Measurements from ENCODE around the gene BMPER. TPM values are rescaled to one million over a fixed set of nuclear protein-coding genes. Genes with fewer than 3 reads are reported as not detected.

The BMPER gene
- total RNA-seq, 1 donor from 2014 or later = 2.9 TPM

DNA sequence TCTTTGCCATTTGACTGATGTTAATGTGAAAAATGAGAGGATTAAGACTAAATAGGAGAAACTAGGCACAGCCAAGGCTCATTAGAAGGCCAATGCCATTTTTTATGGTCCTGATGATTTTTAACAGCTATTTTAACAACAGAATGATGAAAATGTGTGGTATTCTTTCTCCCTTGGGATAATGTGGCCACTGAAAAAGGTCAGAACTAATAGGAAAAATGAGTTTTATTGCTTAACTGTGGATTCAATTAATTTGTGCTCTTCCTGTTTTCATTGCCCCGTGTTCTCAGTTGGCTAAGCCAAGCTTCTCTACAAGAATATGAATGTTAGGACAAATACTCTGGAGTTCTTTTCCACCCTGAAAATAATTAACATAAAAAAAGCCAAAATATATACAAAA lies 56.6 kb downstream of the BMPER start:
- FAIRE-seq (no peak), DNase-seq (ENCODE audit: low spot score in 2 of 2) (no peak)

GRCh38 chr7:33964417-33965182 lies 59.3 kb downstream of the BMPER start:
- no peak for FAIRE-seq
- no peak for DNase-seq (ENCODE audit: low spot score in 2 of 2)

DNA sequence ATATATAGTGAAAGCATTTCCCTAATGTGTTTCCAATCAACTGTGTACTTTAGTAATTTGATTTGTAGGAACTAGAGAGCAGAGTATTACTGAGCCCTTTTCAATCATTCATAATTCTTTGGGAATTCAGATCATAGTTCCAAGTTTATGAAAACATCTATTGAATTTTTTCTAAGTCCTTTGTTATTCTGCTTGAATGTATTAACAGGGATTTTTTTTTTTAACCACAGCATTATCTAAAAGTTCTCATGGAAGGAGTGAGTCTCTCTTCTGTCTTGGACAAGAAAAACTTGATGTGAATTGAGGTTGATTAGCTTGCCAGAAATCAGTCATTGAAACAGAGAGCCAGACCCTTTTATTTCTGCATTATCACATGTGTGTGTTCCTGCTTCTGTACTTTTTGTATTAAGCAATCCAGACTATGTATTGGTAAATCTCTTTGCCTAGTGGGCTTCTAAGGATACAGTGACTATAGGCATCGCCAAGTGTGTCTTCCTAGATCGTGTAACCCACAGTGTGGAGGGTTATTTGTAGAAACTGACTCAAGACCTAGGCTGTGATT lies 59.9 kb downstream of the BMPER start:
- no peak for DNase-seq (ENCODE audit: low spot score in 2 of 2)
- FAIRE-seq = no peak

DNA sequence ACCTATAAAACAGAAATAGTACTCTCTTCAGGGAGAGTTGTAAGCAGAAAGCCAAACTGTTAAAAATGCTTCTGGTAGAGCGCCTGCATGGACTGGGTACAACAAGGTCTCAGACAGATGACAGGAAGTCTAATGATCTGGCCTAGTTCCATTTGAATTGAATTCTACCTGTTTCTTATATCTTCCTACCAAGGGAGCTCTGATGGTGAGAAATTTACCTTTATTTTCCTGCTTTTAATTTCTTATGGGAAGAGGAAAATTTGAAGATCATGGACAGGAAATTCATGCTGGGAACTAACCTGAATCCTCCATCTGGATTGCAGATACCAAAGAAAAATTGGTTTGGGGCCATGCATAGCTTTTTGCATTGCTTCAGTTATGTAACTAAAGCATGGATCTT lies 63.3 kb downstream of the BMPER start:
- FAIRE-seq (no peak), DNase-seq (ENCODE audit: low spot score in 2 of 2) (no peak)

DNA sequence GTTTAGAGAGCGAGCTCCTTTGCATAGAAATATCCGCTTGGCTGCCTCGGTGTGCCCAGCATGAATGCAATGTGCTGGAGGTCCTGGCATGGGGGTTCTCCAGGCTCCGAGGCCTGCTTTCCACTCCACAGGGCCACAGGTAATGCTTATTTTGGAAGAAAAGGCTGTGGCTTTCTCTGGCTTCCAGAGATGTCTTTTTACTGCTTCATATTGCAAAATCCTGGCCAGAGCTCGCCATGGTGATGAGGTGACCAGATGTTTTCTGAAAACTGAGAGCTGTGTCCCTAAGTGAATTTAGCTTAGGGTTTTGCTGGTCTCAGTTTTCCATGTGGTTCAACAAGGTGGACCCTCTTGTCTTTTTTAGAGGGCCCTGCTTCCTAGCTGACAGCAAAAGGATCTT lies 65.2 kb downstream of the BMPER start:
- no peak for FAIRE-seq

DNA sequence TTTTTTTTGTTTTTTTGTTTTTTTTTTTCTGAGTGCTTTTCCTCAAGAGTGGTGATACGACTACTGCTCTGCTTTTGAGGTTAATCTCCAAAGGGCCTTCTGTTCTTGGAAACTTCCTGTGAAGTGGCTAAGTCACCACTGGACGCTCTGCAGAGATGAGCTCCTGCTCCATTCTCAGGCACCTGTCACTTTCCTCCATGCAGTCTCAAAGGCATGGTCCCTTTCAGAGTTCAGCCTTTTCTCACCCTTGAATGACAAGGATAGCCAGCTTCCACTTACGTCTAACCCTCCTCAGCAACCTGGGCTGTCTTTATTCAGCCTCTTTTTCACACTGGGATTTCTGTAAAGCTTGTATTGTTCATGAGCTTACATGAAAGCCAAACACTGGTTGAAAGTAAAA lies 65.8 kb downstream of the BMPER start:
- FAIRE-seq = no peak
- DNase-seq (ENCODE audit: low spot score in 2 of 2) = no peak

More for the DNA sequence above, 65.2 kb downstream of the BMPER start:
- no peak for DNase-seq (ENCODE audit: low spot score in 2 of 2)

- no peak for DNase-seq (ENCODE audit: low spot score in 2 of 2)
- no peak for FAIRE-seq
Observed at GRCh38 chr7:33973231-33974015, 68.1 kb downstream of the BMPER start.

DNA sequence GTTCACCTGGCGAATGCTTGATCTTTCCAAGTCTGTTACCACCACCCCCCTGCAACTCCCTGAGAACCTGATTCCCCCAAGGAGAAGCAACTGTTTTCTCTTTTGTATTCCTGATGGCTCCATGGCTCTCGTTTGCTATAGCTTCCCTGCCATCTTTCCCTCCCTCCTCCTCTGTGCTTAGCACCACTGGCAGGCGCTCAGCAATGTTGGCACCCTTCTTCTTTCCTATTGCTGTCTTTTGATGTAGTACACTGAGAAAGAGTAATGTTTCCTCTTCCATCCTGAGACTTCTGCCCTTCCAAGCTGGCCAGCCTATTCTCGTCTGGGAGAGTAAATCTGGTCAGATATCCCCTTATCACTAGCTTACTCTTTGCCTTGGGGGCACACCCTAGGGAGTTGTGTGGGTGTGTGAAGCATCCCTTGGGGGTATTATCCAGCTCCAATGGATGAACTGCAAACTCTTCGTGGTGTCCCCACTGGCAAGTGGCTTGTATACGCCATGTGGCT lies 74.0 kb downstream of the BMPER start:
- FAIRE-seq = no peak
- no peak for DNase-seq (ENCODE audit: low spot score in 2 of 2)

DNA sequence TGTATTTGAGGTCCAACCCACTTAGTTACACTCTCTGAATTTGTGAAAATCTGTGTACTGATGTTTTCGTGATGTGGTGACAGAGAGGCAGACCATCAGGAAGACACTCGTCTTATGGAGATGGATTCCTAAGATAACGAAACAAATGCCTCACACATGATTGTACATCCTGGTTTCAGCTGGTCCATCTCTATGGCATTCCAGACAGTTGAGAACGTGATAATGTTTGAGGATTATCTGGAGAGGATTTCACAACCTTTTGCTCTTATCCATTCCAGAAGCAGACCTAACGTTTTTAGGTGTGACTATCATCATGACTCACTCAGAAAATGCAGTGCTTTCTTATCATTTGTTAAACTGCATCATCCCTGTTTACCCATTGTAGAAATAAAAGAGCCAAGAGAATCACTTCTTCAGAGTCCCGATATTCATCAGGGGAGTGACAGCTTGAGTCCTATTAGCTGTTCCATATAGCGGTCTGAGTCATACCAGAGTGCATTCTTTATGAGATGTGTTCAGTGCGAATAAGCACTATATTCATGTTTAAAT lies 74.5 kb downstream of the BMPER start:
- DNase-seq (ENCODE audit: low spot score in 2 of 2) (no peak), FAIRE-seq (no peak)

GRCh38 chr7:33981226-33981625 lies 75.9 kb downstream of the BMPER start:
- DNase-seq (ENCODE audit: low spot score in 2 of 2) = no peak
- no peak for FAIRE-seq

- no peak for DNase-seq (ENCODE audit: low spot score in 2 of 2)
- no peak for FAIRE-seq
Observed at GRCh38 chr7:33981671-33982424, 76.5 kb downstream of the BMPER start.

DNA sequence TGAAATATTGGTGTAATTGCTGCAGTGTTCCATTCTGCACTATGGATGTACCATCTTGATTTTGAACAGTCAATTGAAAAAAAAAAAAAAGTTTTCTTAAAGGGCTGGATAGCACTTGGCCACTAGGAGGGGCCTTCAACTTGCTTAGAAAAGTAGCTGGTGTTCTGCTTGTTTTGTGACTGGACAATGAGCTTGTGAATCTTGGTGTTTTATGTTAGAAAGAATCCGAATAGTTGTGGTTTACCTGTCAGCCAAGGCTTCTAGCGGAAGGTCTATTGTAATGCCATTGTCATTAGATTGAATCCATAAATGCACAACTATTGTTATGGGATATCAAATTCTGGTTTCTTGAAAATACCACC lies 77.1 kb downstream of the BMPER start:
- FAIRE-seq (no peak), DNase-seq (ENCODE audit: low spot score in 2 of 2) (no peak)

DNA sequence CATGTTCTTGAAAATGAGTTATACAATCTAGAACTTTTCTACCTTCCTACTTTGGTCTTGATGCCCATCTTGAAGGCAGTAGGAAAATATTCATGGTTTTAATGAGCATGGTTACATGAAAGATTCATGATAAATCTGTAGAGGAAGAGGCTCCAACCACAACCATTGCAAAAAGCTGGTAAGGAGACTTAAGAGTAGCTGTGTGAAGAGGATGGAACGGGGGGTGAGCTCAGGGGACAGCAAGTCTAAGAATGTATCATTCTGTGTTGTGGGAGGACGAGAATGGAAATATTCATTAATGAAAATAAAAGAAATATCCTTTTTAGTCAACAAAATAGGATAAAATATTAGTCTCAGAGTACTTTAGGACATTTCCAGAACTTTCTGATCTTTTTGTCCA lies 81.1 kb downstream of the BMPER start:
- FAIRE-seq (no peak), DNase-seq (ENCODE audit: low spot score in 2 of 2) (no peak)

- DNase-seq (ENCODE audit: low spot score in 2 of 2) (no peak), FAIRE-seq (no peak)
Observed at GRCh38 chr7:33986951-33987947, 81.9 kb downstream of the BMPER start.

DNA sequence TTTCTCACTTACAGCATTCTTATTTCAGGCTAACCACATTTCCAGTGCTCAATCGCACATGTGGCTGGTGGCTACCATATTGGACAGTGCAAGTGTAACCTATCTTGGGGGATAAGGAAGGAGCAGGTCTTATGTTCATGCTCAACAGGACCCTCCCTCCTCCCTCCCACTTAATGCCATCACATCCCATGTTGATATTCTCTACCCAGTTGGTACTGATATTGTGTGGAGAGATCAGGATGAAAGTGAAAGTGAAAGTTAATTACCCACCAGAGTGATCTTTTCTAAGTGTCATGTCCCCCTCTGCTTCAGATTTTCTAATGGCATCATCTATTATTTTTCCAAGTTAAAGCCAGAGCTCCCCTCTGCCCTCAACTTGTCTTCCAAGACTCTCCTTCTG lies 91.6 kb downstream of the BMPER start:
- no peak for DNase-seq (ENCODE audit: low spot score in 2 of 2)
- FAIRE-seq = no peak

GRCh38 chr7:33998476-33998875 lies 93.1 kb downstream of the BMPER start:
- FAIRE-seq = no peak
- no peak for DNase-seq (ENCODE audit: low spot score in 2 of 2)

DNA sequence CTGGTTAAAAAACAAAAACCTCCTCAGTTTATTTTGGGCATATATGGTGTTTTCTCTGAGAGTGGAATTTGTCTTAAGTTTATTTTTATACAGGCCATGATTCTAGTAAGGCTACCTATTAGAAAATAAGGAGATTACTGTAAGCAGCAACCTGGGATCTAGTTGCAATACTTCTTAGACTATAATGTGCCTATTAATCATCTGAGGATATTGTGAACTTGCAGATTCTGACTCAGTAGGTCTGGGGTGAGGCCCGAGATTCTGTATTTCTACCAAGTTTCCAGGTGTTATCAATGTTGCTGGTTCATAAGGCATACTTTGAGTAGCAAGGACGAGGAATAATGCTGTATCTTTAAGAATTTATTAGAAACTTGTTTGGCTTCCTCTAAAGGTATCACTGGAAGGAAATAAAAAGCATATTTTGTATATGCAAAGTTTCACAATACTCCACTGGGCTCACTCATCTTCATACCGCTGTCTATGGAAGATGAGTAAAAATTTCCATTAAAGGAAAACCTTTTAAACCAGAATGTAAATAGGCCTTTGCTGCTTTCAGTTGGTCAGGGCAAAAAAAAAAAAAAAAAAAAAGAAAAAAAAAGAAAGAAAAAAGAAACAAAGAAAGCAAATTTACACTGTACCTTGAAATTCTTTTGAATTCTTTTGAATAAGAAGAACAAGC lies 105.8 kb downstream of the BMPER start:
- FAIRE-seq = no peak
- no peak for DNase-seq (ENCODE audit: low spot score in 2 of 2)

DNA sequence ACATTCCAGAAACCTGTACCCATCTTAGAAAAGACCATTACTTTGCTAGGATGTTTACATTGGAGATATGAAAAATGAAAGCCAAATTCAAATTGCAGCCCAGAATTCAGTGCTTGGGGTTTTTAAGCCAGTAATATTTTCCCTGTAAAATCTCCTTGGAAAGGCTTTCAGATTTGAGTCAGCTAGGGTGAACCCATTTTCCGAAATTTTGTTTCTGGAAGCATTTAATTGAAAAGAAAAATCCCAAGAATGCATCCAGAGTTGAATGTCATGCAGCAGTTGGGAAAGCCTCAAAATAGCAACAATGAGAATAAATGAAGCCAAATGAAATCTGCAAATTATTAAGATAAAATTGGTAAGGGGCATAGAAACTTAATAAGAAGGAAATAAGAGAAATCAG lies 106.4 kb downstream of the BMPER start:
- DNase-seq (ENCODE audit: low spot score in 2 of 2) (no peak), FAIRE-seq (no peak)

DNA sequence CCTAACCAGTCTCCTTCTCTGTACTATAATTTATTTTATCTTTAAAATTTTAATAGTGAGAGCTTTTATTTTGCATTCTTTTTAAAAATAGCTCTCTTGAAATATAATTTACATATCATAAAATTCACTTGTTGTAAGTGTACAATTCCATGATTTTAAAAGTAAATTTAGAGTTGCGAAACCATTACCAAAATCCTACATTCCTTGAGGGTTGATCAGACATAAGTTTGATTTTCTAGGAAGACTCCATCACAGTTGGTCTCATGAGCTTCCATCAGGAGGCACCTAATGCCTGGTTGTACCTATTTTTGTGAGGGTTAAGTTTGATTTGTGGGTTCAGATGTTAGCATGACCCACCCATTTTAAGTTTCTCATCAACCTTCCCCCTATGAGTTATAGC lies 108.1 kb downstream of the BMPER start:
- FAIRE-seq = no peak
- no peak for DNase-seq (ENCODE audit: low spot score in 2 of 2)
